ELR (cell line): Measurements from ENCODE around the gene STAMBP.

Experiments used
- DNase-seq: peaks from one replicate; pipeline ENCODE4 v3.0.0-alpha.2; 2015; ENCODE audit warnings: low read depth

STAMBP gene

GRCh38 chr2:73906847-73907505 is 78.2 kb downstream of the STAMBP start:
- no peak for DNase-seq

- DNase-seq = peak; percentile 26
Observed at GRCh38 chr2:73907840-73908452, 79.2 kb downstream of the STAMBP start.

GRCh38 chr2:73908689-73909652 is 80.2 kb downstream of the STAMBP start:
- DNase-seq = no peak

- DNase-seq = no peak
Observed at GRCh38 chr2:73910873-73911547, 82.2 kb downstream of the STAMBP start.

GRCh38 chr2:73911548-73912208 is 82.9 kb downstream of the STAMBP start:
- DNase-seq = no peak

- no peak for DNase-seq
Observed at GRCh38 chr2:73913414-73914054, 84.8 kb downstream of the STAMBP start.

- DNase-seq = no peak
Observed at GRCh38 chr2:73914667-73915066, 85.9 kb downstream of the STAMBP start.

- DNase-seq = no peak
Observed at GRCh38 chr2:73915437-73915993, 86.8 kb downstream of the STAMBP start.

GRCh38 chr2:73916666-73917065 is 87.9 kb downstream of the STAMBP start:
- no peak for DNase-seq

GRCh38 chr2:73917296-73917695 is 88.5 kb downstream of the STAMBP start:
- no peak for DNase-seq

- no peak for DNase-seq
Observed at GRCh38 chr2:73917696-73918207, 89.0 kb downstream of the STAMBP start.

GRCh38 chr2:73918856-73919255 is 90.1 kb downstream of the STAMBP start:
- no peak for DNase-seq

GRCh38 chr2:73919596-73920228 is 91.0 kb downstream of the STAMBP start:
- no peak for DNase-seq

- peak; percentile 63 for DNase-seq
Observed at GRCh38 chr2:73920577-73921545, 92.1 kb downstream of the STAMBP start.

- no peak for DNase-seq
Observed at GRCh38 chr2:73921581-73921980, 92.8 kb downstream of the STAMBP start.

GRCh38 chr2:73922681-73923080 is 93.9 kb downstream of the STAMBP start:
- DNase-seq = no peak
